Measurements from ENCODE around the gene ADAMTS5.

The ADAMTS5 gene

GRCh38 chr21:26883768-26884167 is 83.1 kb downstream of the ADAMTS5 start:
- no peak for DNase-seq

DNA sequence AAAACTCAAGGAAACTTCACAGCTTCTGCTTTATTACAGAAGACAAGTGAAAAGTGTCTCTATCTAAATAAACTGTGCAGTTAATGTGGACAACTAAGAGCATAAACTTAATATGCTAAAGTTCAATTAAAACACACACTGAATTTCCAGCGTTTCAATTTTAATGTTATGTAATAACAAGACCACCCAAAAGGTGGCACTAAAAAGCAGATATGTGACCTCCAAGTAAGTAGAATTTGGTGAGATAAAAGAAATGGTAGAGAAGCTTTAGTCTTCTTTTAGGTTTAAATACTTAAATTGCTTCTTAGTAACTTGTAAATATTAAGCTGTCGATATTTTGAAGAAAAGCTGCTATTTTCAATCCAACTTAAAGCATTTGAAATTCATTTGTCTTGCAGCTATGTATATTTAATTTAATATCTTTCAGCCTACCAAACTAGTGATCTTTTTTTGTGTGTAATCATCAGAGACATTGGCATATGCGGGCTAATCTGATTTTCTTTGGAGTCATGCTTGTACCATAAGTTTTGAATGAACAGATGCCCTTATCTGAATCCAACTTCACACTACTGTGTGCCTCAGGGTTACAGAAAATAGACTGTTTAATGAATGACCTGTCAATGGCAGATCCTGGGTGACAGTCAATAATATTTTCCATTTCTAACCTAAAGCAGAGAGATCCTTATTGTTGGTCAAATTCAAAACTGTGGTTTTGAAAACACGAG is 85.2 kb downstream of the ADAMTS5 start:
- no peak for DNase-seq

DNA sequence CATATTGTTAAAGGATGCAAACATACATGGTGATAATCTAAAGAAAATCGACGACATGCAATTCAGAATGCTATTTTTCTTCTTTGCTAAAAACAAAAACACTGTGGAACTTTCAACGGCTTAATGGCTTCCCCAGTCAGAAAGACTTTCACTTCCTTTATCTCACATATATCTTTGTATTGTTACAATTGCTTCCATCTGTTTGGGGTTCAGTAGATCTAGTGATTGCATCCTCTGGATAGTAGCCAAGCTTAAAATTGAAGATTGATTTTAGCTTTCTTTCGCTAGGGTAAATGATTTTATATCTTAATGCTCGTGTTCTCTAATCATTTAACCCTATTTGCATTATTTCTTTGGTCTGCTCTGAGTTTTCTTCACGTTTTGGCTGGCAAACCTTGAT is 89.9 kb downstream of the ADAMTS5 start:
- DNase-seq, result no peak

- no peak for DNase-seq
Observed at GRCh38 chr21:26874347-26874746, 92.5 kb downstream of the ADAMTS5 start.
